Hepatocyte (in vitro differentiated cells): ENCODE results near the gene TSTD2.

ENCODE experiments used
- CTCF ChIP-seq: fragments of 200-600 bp; sonication (generic); IDR thresholded peaks from 2 replicates; pipeline ENCODE4 v1.5.1; 2016; ENCODE audit warnings: antibody characterized with exemption, mild to moderate bottlenecking; ENCODE audit not compliant: poor library complexity
- EZH2 ChIP-seq: fragments of 200-600 bp; sonication (generic); IDR thresholded peaks from 2 replicates; pipeline ENCODE4 v1.6.1; 2016; ENCODE audit warnings: antibody characterized with exemption, mild to moderate bottlenecking, borderline replicate concordance
- EZH2phosphoT487 ChIP-seq: fragments of 200-600 bp; sonication (generic); IDR thresholded peaks from one replicate; pipeline ENCODE4 v1.6.1; 2018; ENCODE audit warnings: antibody characterized with exemption, mild to moderate bottlenecking, low read depth, moderate library complexity; ENCODE audit not compliant: unreplicated experiment, severe bottlenecking

DNA sequence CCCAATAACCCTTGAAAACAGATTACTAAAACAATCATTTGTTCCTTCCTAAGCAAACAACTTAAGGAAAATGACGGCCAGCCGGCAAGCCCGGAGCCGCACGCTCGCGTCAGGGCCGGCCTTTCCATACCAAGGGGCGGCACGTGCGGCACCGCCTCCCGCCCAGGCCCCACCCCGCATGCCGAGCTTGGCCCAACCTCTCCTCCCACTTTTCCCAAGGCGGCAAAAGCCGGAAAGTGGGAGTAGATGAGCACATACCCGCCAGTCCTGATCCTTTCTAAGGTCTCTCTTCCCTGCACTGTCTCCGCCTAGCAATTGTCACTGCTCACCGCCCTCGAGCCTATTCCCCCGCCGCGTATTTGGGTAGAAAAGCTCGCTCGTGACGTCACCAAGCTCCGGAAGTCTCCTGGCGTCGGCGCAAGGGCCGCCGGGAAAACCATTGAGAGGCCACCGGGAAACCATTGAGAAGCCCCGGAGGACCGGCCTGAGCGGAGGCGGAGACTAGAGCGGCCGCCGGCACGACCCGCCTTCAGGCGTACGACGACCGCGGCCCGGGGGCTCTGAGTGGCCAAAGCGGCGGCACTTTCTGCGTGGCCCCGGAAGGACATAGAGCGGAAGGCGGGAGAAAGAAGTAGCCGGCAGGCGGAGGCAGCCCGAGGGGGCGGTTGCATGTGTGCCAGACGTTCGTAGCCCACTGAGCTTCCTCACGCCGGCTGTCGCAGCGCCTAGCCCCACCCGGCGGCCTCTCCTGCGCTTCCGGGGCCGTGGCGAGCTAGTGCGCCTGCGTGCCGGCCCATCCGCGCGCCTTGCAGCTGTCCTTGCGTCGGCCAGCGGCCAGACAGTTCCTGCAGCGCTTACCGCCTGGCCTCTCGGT is at the start of gene TSTD2, which contains the start of gene NCBP1:
- TF ChIP-seq CTCF (no peak), EZH2 (no peak), EZH2phosphoT487 (no peak)
